NCI-H82 (cell line): ENCODE measurements around the gene APIP.
A peak's percentile ranks its signal among the peaks of the same experiment; 100 is the strongest.

Experiments used
- DNase-seq: peaks from one replicate; lab custom pipeline; 2025; lab: John Stamatoyannopoulos, UW

The APIP gene, protein sequence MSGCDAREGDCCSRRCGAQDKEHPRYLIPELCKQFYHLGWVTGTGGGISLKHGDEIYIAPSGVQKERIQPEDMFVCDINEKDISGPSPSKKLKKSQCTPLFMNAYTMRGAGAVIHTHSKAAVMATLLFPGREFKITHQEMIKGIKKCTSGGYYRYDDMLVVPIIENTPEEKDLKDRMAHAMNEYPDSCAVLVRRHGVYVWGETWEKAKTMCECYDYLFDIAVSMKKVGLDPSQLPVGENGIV

GRCh38 chr11:34916015-34916842 lies at the start of gene APIP, which contains the start of gene PDHX:
Gene APIP, minus strand, starts transcription at chr11:34916379. Its CDS starts 95 bp downstream, at chr11:34916284.
Gene PDHX, plus strand, starts transcription at chr11:34916618. Its CDS starts 38 bp downstream, at chr11:34916656.
- DNase-seq: peak; percentile 99

DNA sequence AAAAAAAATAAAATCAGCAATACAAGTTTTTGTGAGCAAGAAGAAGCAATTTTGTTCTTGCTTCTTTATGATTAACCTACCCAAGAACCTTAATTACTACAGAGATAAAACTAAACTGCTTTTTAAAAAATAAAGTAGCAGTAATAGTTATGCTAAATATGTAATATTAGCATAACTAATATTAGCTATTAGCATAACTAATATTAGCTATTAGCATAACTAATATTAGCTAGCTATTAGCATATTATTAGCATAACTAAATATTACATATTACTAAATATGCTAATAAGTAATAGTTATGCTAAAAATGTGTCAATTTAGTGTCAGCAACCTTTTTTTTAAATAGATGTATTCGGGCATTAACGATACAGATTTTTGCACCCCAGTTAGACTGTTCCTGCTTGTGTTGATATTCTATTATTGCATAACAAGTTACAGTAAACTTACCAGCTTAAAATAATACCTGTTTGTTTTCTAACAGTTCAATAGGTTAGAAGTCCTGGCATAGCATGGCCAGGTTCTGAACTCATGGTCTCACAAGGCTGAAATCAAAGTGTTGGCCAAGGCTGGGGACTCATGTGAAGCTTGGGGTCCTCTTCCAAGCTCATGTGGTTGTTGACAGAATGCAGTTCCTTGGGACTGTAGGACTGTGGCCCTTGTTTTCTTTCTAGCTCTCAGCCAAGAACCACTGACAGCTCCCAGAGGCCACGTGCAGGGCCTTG lies 48.6 kb upstream of the APIP start:
- DNase-seq: no peak

DNA sequence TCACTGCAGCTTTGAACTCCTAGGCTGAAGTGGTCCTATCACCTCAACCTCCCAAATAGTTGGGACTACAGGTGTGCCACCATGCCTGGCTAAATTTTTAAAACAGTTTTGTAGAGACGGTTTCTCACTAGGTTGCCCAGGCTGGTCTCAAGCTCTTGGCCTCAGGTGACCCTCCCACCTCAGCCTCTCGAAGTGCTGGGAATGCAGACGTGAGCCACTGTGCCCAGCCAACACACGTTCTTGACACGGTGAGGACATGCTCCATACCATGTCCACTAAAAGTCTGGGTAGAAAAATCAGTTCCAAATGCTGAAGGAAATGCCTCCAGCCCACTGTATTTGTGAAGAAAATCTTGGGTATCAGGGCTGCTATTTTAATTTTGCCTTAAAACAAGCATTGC lies 47.2 kb upstream of the APIP start:
- no peak for DNase-seq

DNA sequence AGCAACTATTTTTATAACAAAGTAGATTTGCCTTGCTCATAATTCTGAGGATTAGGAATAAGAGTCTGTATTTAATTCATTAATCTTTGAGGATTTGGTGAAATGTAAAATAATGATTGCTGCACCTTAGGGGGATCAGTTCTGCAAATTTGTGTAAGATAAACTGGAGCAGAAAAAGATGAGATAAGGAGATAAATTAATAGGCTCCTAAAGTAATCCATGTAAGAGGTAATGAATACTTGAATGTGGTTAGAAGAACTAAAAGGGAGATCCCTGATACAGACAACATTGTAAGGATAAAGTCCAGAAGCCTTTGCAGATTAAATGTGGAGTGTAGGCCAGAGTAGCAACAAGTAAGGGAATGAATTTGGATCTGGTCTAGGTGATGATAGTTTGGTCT lies 45.9 kb upstream of the APIP start:
- DNase-seq: peak; percentile 69

GRCh38 chr11:34960277-34960676 lies 44.1 kb upstream of the APIP start:
- no peak for DNase-seq

- DNase-seq: no peak
These were observed 43.6 kb upstream of the APIP start for GRCh38 chr11:34959770-34960169.

DNA sequence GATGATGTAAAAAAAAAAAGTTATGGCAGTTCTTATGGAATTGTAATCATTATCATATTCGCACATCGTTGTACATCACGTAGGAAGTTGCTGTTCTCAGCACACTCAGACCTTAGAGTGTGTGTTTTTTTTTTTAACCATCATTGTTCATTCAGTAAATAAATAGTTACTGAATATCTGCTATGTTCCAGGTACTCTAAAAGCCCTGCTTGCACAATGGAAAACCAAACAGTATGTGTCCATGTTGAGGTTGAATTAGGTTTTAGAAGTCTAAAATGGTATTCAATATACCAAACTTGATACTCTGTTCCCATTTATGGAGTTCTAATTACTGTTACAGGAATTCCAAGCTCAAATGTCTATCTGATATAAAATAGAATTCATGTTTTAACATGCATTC lies 41.4 kb upstream of the APIP start:
- DNase-seq: no peak

DNA sequence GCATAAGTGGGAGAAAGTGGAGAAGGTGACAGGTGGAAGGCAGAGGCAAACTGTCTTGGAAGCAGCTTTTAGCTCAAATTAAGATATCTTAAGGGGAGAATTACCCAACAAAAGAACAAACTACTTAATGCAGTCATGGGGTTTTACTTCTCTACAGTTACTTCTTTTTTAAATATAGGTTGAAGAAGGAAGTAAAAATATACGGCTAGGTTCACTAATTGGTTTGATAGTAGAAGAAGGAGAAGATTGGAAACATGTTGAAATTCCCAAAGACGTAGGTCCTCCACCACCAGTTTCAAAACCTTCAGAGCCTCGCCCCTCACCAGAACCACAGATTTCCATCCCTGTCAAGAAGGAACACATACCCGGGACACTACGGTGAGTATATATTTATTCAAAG lies 41.0 kb upstream of the APIP start:
- no peak for DNase-seq

- no peak for DNase-seq
These were observed 37.8 kb upstream of the APIP start for GRCh38 chr11:34953955-34954354.

DNA sequence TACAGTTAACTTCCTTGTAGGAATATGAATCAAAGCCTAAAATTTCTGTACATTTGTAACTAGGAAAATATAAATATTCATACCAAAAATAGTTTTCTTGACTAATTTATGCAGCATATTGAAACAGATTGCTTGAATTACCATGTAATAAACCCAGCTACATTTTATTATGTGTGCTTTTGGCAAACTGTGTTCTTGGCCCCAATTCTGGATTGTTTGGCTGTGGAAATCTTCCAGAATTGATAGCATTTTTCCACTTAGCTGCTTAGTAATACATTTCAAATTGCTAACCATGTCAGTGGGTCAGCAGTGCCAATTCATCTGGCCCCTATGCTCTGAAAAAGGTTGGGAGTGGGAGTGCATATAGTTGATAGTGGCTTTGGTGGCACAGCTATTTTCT lies 32.5 kb upstream of the APIP start:
- no peak for DNase-seq

DNA sequence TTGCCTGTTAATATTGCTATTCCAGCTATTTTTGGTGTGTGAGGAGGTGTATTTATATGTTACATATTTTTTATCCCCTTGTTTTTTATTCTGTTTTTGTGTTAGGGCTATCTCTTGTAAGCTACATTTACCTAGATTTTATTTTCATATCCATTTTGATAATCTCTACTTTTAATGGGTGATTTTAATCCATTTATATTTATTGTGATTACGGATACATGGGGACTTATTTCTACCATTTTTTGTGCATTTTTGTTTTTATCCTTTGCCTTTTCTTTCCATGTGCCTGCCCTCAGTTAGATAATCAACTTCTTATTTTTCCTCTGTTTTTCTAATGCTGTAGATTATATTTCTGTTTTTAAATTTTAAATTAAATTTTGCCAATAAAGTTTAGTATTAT lies 28.5 kb upstream of the APIP start:
- no peak for DNase-seq

DNA sequence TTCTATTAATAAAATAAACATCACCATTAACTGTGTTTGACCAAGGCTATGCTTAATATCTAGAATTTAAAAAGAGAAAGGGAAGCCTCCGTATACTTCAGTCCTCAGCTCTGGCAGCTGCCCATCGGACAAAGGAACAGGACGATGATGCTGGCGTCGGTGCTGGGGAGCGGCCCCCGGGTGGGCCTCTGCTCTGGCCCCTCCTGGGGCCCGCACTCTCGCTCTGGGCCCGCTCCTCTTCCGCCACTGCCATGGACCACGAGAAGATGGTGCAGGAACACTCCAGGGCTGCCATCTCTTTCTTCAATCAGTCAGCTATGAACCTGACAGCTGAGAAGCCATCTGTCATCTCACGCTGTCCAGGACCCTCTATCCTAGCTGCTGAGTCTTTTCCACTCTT lies 25.5 kb upstream of the APIP start:
- no peak for DNase-seq

DNA sequence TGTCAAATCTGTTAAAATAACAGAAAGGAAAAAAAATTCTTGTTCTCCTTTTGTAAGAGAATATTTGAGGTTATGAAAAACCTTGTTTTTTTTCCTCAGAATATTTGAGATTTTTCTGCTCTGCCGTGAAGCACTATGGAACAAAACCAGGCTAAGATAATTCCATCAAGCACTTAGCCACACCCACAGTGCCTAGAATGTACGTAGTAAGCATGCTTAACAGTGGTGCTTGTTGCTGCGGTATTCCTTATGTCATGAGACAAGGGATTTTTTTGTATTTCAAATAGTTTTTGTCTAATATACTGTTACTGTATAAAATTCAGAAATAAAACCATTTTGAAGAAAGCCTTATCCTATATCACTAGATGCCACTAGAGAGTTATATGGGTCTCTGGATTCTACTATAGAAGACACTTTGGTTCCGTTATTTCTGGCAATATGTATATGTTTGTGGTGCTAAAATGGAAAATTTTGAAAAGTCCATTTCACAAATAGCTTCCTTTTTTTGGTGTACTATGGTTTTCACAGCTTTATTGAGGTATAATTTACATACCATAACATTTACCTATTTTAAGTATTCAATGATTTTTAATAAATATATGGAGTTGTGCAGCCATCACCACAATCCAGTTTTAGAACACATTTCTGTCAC lies 24.0 kb upstream of the APIP start:
- DNase-seq: no peak

DNA sequence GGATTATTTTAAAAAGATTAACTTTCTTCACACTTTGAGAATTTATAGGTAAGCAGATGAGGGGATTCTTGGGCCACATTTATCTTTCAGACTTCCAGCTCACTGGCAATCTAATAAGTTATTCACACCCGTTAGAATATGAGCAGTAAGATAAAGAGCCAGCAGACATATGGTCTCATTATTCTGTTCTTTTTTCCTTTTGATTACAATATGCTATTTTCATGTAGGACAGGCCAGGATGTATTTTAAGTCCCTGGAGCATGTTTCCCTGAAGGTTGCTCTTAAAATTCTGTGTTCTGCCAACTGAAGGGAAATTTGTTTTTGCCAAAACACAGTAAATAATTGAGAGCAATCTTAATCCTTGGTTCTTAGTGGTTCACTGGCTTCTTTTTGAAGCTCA lies 22.4 kb upstream of the APIP start:
- DNase-seq: peak; percentile 40

DNA sequence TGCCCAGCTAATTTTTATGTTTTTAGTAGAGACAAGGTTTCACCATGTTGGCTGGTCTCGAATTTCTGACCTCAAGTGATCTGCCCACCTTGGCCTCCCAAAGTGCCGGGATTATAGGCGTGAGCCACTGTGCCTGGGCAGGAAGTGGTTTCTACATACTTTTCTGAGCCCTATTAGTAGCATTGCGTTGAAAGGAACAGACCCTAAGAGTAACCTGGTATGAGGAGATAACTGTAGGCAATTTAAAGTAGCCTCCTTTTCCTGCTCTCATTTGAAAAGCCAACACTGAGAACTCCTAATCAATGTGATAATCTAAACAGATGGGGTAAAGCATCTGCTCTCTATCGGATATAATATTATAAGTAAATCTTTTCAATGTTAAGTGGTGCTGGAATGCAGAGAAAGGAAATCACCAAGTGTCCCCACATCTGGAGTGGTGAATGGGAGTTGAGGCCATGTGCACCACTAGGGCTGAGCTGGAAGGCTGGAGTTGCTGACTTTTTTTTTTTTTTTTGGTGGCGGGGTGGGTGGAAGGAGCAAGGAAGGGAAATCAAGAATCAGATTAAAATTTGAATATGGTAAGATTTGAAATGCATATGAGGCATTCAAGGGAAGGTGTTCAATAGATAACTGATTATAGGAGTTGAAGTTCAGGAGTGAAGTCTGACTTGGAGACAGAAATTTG lies 20.9 kb upstream of the APIP start:
- peak; percentile 27 for DNase-seq

DNA sequence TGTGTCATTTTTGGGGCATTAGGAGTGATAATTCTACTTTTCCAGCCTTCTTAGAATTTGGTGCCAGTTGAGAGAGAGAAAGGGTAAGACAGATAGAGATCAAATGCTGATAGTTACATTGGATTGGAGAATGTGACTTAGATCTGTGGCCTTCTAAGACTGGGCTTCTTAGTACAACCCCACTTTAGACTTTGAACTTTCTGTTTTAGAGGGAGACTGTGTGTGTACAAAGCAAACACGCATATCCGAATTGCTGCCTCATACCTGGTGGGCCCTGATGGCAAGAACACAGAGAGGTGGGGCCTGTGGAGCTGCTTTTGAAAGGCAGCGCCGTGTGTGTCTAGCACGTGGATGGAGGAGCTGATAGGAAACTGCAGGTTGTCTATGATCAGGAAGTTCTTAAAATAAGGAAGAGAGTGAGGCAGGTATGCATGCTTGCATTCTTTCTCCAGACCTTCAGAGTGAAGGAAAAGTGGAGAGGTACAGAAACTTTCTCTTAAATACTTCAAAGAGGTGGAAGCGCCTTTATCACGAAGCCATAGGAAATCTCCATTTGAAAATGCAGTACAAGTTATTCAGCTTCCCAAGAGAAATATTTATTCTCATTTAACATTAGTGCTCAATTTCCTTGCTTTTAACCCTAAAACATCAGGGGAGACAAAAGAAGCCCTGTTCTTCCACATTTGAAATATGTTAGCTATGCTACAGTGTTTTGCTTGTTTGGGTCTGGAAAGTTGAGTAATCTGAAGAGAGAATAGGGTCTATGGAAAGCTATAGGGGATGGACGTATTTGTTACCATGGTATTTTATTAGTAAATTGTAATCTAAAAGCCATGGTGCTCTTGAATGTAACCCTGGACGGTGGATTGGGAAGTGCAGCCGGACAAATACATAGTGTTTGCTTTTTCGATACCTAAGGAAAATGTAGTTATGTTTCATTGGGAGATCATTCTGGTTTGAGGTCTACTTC lies 13.9 kb upstream of the APIP start:
- no peak for DNase-seq

- no peak for DNase-seq
These were observed 12.9 kb upstream of the APIP start for GRCh38 chr11:34928960-34929680.

DNA sequence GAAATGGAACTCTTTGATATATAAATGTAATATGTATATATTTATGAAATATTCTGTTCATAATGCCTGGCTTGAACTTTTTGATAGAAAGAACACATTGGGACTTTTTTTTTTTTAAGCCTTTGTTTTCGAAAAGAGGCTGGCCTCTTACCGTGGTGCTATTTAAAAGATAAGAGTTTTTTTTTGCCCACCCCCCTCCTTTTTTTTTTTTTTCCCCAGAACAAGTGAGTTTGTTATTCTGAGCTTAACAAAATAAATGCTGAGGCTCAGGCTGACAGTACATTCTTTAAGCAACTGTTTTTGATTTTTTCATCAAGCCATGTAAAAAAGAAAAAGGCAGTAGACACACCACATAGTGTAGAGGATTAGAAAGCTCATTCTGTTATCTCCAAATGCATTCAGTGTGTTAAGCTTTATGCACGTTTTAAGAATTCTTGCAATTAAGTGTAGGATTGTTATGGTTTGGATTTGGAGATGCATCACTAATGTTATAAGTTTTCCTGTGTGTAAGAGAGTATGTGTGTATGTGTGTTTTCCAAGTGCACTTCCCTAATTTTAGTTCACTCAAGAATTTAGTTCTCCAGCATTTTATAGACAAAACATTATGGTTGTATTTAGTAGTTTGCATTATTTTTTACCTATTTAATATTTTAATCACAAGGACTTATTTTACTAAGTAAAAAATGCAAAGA lies 12.2 kb upstream of the APIP start:
- DNase-seq: no peak

DNA sequence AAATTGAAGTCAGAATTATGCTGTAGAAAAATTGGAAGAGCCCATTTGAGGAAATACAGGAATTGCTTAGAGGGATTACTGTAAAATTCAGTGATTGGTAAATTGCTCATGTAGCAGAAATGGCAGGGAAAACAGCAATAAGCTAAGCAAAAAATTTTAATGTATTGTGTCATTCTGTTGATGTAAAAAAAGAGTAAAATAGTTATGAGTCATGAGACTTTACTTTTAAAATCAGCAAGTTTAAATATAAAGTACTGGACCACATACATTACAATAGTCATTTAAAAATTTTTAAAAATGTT lies 10.6 kb upstream of the APIP start:
- DNase-seq: no peak
